NCI-H2196 (cell line): ENCODE data around the gene PSMB3.

ENCODE experiments used
- DNase-seq: peaks from one replicate; lab custom pipeline; 2025; ENCODE audit not compliant: unreplicated experiment; lab: John Stamatoyannopoulos, UW

Gene PSMB3

DNA sequence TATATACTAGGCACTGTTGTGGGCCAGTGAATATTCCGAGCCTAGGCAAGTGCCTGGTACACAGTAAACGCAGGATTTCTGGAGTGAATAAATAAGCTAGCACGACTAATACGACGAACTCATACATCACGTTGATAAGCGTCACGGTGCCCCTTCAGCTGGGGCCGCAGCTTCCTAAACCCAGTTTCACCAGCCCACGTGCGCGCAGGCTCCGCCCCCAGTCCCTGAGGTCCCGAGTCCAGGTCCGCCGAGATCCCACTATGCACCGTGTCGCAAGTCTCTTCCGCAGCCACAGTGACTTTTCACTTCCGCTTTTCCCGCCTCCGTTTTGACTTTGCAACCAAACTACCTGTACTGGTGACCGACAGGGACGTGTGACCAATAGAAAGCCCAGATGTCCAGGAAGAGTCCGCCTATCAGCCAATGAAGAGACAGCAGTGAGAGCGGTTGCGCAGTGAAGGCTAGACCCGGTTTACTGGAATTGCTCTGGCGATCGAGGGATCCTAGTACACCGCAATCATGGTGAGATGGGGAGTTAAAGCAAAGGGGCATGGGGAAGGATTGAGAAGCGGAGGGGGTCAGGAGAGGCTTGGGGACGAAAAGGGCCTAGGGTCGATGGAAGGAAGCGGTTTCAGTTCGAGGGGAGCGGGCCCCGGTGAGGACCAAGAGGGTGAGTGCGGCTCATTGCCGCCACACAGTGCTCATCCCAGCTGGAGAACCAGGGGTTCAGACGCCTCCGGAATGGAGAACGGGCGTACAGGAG is at the start of gene PSMB3:
PSMB3 (plus strand) TSS at position 434 of the 763 bp plus-strand sequence; CDS start at position 520, 86 bp downstream.
- DNase-seq = peak; percentile 89

- no peak for DNase-seq
Measured at GRCh38 chr17:38702916-38703741, 49.4 kb upstream of the PSMB3 start.

GRCh38 chr17:38703742-38704605 is 48.6 kb upstream of the PSMB3 start:
- peak; percentile 91 for DNase-seq

DNA sequence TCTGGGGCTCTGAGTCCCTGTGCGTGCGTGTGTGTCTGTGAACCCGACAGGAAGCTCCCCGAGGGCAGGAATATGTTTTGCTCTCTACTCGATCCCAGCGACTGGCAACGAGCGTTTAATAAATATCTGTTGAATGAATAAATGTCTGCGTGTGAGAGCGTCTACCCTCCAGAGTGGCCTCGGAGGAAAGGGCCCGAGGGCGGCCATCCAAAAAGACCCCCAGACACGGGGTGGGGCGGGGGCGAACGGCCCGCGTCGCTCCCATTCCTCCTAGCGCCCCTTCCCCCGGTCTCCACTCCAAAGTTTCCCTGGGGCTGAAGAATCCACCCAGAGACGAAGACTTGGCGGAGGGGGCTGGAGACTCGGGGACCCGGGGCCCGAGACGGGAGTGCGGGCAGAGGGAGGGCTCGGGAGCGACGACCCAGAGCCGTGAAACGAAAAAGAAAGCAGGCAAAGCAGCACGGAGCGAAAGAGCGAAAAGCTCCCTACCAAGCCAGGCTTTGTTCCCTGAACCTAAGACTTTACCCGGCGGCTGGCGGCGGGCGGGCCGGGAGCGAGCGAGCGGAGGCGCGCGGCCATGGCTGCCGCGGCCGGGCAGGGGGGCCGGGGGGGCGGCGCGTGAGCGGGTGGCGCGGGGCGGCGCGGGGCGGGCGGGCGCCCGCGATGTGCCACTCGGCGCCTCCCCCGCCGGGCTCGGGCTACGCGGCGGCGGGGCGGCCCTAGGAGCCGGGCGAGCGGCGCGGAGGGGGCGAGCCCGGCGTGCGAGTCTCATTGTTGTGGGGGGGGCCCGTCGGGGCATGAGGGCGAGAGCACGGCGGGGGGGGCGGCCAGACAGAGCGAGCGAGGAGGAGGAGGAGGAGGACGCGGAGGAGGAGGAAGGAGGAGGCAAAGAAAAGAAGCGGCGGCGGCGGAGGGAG is 47.7 kb upstream of the PSMB3 start, which contains the start of gene MLLT6:
MLLT6 (plus strand) TSS at position 668 of the 917 bp plus-strand sequence. CDS start 360 bp downstream, outside the sequence.
- DNase-seq = peak; percentile 60

DNA sequence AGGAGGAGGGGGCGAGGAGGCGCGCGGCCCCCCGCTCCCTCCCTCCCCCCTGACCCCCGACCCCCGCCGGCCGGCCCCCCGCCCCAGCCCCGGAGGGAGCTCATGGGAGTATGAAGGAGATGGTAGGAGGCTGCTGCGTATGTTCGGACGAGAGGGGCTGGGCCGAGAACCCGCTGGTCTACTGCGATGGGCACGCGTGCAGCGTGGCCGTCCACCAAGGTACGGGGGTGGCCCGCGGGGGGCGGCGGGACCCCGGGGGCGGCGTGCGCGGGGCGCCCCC is 47.1 kb upstream of the PSMB3 start:
- no peak for DNase-seq

DNA sequence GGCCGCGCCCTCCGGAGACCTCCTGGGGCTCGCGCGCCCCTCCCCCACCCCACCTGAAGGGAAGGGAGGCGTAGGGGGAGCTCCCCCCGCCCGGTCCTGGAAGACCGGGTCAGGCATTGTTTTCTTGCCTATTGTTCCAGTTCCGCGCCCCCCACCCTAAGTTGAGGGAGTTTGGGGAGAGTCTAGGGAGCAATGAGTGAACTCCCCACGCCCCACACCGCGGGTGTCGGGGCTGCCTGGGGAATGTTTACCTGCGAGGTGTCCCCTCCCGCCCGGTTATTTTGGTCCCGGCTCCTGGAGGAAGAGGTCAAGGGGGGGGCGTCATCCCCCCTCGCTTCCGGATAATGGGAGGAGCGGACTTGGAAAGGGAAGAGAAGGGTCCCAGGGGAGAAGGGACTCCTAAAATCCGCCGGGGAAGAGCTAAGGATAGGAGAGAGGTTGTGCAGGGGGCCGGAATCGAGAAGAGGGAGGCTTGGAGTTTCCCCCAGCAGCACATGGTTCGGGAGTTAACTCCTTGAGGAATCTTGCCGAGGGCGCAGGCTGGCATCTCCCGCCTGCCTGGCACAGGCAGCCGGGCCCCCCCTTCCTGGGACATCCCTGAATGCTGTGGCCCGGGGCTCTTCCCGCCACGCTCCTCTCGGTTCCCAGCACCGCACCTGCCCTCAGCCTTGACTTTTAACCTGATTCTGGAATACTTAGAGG is 46.6 kb upstream of the PSMB3 start:
- DNase-seq = no peak

- no peak for DNase-seq
Measured at GRCh38 chr17:38706505-38707216, 45.9 kb upstream of the PSMB3 start.

DNA sequence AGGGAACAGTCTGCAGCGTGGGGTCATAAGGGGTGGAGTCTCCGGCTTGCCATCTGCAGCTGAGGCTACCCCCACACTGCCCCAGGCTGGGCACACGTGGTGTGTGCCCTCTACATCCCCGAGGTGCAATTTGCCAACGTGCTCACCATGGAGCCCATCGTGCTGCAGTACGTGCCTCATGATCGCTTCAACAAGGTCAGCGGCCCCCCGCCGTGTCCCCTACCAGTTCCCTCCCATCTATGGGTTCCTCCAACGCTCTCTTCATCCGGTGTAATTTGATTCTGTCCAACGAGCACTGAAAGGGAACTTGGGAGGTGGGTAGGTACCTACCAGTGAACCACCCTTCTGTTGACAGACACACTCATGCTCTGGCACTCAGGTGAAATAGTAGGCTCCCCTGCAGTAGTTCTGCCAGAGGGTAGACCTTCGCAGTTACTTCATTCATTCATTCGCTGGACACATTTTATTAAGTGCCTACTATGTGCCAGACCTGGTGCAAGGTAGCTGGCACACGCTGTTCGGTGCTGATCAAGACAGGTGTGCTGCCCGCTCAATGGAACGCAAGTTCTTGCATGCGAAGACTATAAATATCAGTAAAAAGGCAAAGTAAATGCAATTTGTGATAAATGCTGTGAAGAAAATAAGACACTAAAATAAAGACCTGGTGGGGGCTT is 44.7 kb upstream of the PSMB3 start:
- DNase-seq = no peak

DNA sequence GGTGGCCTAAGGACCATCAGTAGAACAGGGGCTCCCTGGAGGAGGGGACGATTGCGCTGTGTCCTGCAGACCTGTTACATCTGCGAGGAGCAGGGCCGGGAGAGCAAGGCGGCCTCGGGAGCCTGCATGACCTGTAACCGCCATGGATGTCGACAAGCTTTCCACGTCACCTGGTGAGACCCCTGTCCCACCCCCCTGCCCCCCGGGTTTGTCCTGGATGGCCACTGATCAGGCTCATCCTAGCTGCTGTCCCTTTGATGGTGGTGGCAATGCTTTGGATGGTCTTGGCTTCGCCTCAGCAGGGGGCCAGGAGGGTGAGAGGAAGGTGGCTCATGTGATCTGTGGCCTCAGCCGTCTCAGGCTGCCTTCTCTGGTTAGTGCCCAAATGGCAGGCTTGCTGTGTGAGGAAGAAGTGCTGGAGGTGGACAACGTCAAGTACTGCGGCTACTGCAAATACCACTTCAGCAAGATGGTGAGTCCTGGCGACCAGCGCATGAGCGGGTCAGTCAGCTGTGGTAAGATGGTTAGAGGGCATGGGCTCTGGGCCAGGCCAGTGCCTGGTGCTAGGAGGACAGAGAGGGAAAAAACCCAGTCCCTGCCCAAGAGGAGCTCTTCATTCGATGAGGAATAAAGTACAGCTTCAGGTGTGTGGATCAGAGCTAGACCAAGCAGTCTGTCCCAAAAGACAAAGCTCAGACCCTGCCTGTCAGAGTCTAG is 43.3 kb upstream of the PSMB3 start:
- no peak for DNase-seq

GRCh38 chr17:38709864-38710603 is 42.5 kb upstream of the PSMB3 start:
- DNase-seq = no peak

DNA sequence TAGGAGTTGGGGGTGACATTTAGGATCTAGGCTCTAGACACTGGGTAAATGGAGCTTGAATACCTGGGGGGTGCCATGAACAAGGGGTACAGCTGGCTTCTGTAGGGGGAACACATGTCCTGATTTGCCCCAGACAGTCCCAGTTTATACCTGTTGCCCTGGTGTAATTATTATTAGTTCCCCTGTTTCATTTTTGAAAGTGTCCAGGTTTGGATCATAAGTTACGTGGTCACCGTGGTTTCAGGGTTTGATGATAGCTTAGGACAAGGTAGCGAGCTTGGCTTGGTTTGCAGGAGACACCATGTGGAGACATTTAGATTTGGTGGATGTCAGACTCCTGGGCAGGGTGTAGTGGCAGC is 42.0 kb upstream of the PSMB3 start:
- no peak for DNase-seq

DNA sequence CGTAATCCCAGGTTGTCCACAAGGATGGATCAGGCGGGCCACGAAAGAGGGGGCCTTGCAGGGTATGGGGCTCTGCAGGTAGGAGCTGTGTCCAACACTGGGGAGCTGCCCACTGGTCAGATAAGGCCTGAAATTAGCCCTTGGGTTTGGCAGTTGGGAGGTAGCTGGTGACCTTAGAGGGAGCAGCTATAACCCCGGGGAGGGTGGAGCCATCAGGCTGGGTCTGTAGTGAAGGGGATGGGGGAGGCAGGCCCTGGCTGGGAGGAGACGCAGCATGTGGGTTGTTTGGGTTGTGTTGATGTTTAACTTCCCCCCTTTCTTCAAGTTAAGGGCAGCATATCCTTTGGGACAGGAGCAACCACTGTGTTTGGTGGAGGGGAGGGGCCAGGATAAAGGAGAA is 41.6 kb upstream of the PSMB3 start:
- DNase-seq = no peak

GRCh38 chr17:38711792-38712571 is 40.6 kb upstream of the PSMB3 start:
- no peak for DNase-seq

DNA sequence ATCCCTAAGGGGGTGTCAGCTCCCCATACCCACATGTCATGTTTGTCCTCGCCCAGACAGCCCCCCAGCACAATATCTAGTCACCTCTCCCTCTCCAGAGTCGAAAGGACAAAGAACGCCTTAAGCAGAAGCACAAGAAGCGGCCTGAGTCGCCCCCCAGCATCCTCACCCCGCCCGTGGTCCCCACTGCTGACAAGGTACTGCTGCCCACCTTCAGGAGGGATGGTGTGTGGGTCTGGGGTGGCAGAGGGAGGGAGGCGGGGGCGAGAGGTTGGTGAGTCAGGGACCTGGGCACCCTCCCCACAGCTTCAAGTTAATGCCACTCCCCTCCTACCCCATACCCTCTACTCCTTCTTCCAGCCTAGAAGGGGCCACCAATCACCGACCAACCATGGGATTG is 39.9 kb upstream of the PSMB3 start:
- no peak for DNase-seq

- DNase-seq = no peak
Measured at GRCh38 chr17:38713456-38714075, 39.0 kb upstream of the PSMB3 start.
